Loucy (cell line): Measurements from ENCODE around the gene RIMKLA.

ENCODE experiments used
- H2AFZ ChIP-seq: fragments of 200-600 bp; sonication (generic); 2 replicates; pipeline ENCODE4 v1.6.0; 2016; ENCODE audit warnings: antibody characterized with exemption, mild to moderate bottlenecking, low read length, moderate library complexity
- H3F3A ChIP-seq: fragments of 200-600 bp; 2 replicates; pipeline ENCODE4 v1.6.0; 2016; ENCODE audit warnings: antibody characterized with exemption, low read depth, mild to moderate bottlenecking
- H3K27me3 ChIP-seq: fragments of 200-600 bp; sonication (generic); 2 replicates; pipeline ENCODE4 v1.6.1; 2014; ENCODE audit warnings: low read length, mild to moderate bottlenecking; ENCODE audit not compliant: insufficient read depth, poor library complexity, severe bottlenecking
- H3K36me3 ChIP-seq: fragments of 200-600 bp; sonication (generic); 2 replicates; pipeline ENCODE4 v1.6.1; 2016; ENCODE audit warnings: low read length; ENCODE audit not compliant: insufficient read depth
- H3K4me1 ChIP-seq: fragments of 200-600 bp; sonication (generic); 2 replicates; pipeline ENCODE4 v1.5.1; 2014; ENCODE audit warnings: low read length, mild to moderate bottlenecking; ENCODE audit not compliant: insufficient read depth, poor library complexity, severe bottlenecking
- H3K4me2 ChIP-seq: fragments of 200-600 bp; sonication (generic); 2 replicates; pipeline ENCODE4 v1.6.0; 2014; ENCODE audit warnings: antibody characterized with exemption, low read length, low read depth, mild to moderate bottlenecking; ENCODE audit not compliant: poor library complexity, severe bottlenecking
- H3K4me3 ChIP-seq: fragments of 200-600 bp; sonication (generic); 2 replicates; pipeline ENCODE4 v1.5.1; 2014; ENCODE audit warnings: low read length, mild to moderate bottlenecking, mixed read lengths; ENCODE audit not compliant: poor library complexity, severe bottlenecking
- H3K79me2 ChIP-seq: fragments of 200-600 bp; sonication (generic); 2 replicates; pipeline ENCODE4 v1.6.1; 2014; ENCODE audit warnings: low read length; ENCODE audit not compliant: insufficient read depth
- H3K9ac ChIP-seq: fragments of 200-600 bp; sonication (generic); 2 replicates; pipeline ENCODE4 v1.6.0; 2014; ENCODE audit warnings: mild to moderate bottlenecking, low read depth, low read length, moderate library complexity; ENCODE audit not compliant: poor library complexity, severe bottlenecking
- H3K9me2 ChIP-seq: fragments of 200-600 bp; sonication (generic); replicated peaks from 2 replicates; pipeline ENCODE4 v1.6.1; 2016; ENCODE audit warnings: low read depth, low read length, mixed read lengths
- H3K9me3 ChIP-seq: fragments of 200-600 bp; sonication (generic); 2 replicates; pipeline ENCODE4 v1.6.1; 2014; ENCODE audit warnings: mild to moderate bottlenecking, antibody characterized with exemption, low read length, low read depth; ENCODE audit not compliant: insufficient read depth
- H4K20me1 ChIP-seq: fragments of 200-600 bp; sonication (generic); 2 replicates; pipeline ENCODE4 v1.6.0; 2014; ENCODE audit warnings: antibody characterized with exemption, low read length, mild to moderate bottlenecking; ENCODE audit not compliant: insufficient read depth, poor library complexity, severe bottlenecking
- CTCF ChIP-seq: fragments of 200-600 bp; sonication (generic); conservative IDR thresholded peaks from 2 replicates; pipeline ENCODE4 v1.5.1; 2014; ENCODE audit warnings: mild to moderate bottlenecking, antibody characterized with exemption, low read length
- EZH2phosphoT487 ChIP-seq: fragments of 200-600 bp; IDR thresholded peaks from 2 replicates; pipeline ENCODE4 v1.6.1; 2018; ENCODE audit warnings: antibody characterized with exemption, mild to moderate bottlenecking, moderate library complexity, borderline replicate concordance

RIMKLA gene

GRCh38 chr1:42427240-42427639 is 46.6 kb downstream of the RIMKLA start:
- Histone ChIP-seq H3K79me2 (no peaks in the 10 kb centered on the region), H3K36me3 (no peaks in the 10 kb centered on the region), H3K9ac (no peak overlapping the region), H4K20me1 (no peaks in the 10 kb centered on the region), H3K9me3 (no peaks in the 10 kb centered on the region), H3K4me2 (no peak overlapping the region), H3K4me1 (no peaks in the 10 kb centered on the region), H3K27me3 (no peaks in the 10 kb centered on the region), H3F3A (no peaks in the 10 kb centered on the region), H2AFZ (no peak overlapping the region), H3K9me2 (no peaks in the 10 kb centered on the region), H3K4me3 (no peak overlapping the region)
- TF ChIP-seq EZH2phosphoT487 = no peak
- no peak for TF ChIP-seq CTCF

DNA sequence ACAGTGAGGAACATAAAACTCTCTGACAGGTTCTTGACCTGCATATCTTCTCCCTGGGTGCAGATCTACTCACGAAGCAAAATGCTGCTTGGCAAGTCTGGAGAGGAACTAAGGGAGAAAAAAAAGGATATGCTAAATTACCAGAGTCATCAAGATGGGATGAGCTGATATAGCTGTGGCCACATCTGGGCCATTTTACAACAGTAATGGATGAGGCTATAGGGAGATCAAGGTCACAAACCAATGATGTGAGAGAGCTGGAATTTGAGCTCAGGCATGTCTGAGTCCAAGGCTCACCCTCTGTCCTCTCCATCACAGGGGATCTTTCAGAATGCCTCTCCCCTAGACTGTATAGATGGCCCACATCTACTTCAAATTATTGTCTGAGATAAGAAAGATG is 49.0 kb downstream of the RIMKLA start:
- H2AFZ ChIP-seq = no peak overlapping the region
- H3K27me3 ChIP-seq = no peaks in the 10 kb centered on the region
- no peaks in the 10 kb centered on the region for H3K79me2 ChIP-seq
- no peaks in the 10 kb centered on the region for H3K4me1 ChIP-seq
- no peak for TF ChIP-seq EZH2phosphoT487
- H3F3A ChIP-seq = no peaks in the 10 kb centered on the region
- no peak overlapping the region for H3K9ac ChIP-seq
- no peak overlapping the region for H3K4me3 ChIP-seq
- no peak overlapping the region for H3K4me2 ChIP-seq
- no peaks in the 10 kb centered on the region for H4K20me1 ChIP-seq
- no peaks in the 10 kb centered on the region for H3K9me2 ChIP-seq
- no peaks in the 10 kb centered on the region for H3K36me3 ChIP-seq
- no peaks in the 10 kb centered on the region for H3K9me3 ChIP-seq

GRCh38 chr1:42430286-42431135 is 49.9 kb downstream of the RIMKLA start:
- Histone ChIP-seq H3K27me3 (no peaks in the 10 kb centered on the region), H3K4me3 (no peak overlapping the region), H3K9me3 (no peaks in the 10 kb centered on the region), H3K9me2 (no peaks in the 10 kb centered on the region), H3K4me1 (no peaks in the 10 kb centered on the region), H3K9ac (no peak overlapping the region), H2AFZ (peak overlapping the region; percentile 4; the same call in 1 of the 2 replicates), H3K4me2 (no peak overlapping the region), H4K20me1 (no peaks in the 10 kb centered on the region), H3F3A (no peaks in the 10 kb centered on the region), H3K79me2 (no peaks in the 10 kb centered on the region), H3K36me3 (no peaks in the 10 kb centered on the region)
- no peak for TF ChIP-seq EZH2phosphoT487
- no peak for TF ChIP-seq CTCF

GRCh38 chr1:42431514-42431913 is 50.9 kb downstream of the RIMKLA start:
- H3K9me2 ChIP-seq = no peaks in the 10 kb centered on the region
- no peaks in the 10 kb centered on the region for H3K4me1 ChIP-seq
- H3F3A ChIP-seq = no peaks in the 10 kb centered on the region
- no peaks in the 10 kb centered on the region for H3K9me3 ChIP-seq
- H3K4me2 ChIP-seq = no peak overlapping the region
- H4K20me1 ChIP-seq = no peaks in the 10 kb centered on the region
- H3K27me3 ChIP-seq = no peaks in the 10 kb centered on the region
- H3K9ac ChIP-seq = no peak overlapping the region
- no peak for TF ChIP-seq CTCF
- no peak for TF ChIP-seq EZH2phosphoT487
- H2AFZ ChIP-seq = no peak overlapping the region
- H3K79me2 ChIP-seq = no peaks in the 10 kb centered on the region
- no peak overlapping the region for H3K4me3 ChIP-seq
- H3K36me3 ChIP-seq = no peaks in the 10 kb centered on the region
